K562 (cell line): ENCODE measurements around the gene FYTTD1. TPM values are rescaled to one million over a fixed set of nuclear protein-coding genes. Genes with fewer than 3 reads are reported as not detected.

Source experiments
- AFF4 ChIP-seq: sonication (generic); formaldehyde crosslinking; IDR thresholded peaks from 2 replicates; pipeline ENCODE4 v1.8.0; 2023; ENCODE audit warnings: mild to moderate bottlenecking, missing genetic modification reagents
- BCOR ChIP-seq: fragments of 450-650 bp; IDR thresholded peaks from 2 replicates; pipeline ENCODE4 v1.6.1; 2016
- COPS2 ChIP-seq: fragments of 450-650 bp; conservative IDR thresholded peaks from 2 replicates; pipeline ENCODE4 v1.6.1; 2016; ENCODE audit warnings: mild to moderate bottlenecking, moderate library complexity
- HLTF ChIP-seq: fragments of 450-650 bp; IDR thresholded peaks from 2 replicates; pipeline ENCODE4 v1.6.1; 2016
- JUN ChIP-seq, 2 experiments: sonication (generic) in 1 of 2; formaldehyde crosslinking in 1 of 2; IDR thresholded peaks; 2 replicates each; pipeline versions ENCODE4 v1.6.1 to v1.8.0; 2012 to 2022; ENCODE audit warnings: borderline replicate concordance in 2 of 2, mild to moderate bottlenecking in 2 of 2, improper control_type of control experiment in 1 of 2, low read depth in 1 of 2, low read length in 1 of 2, missing genetic modification reagents in 1 of 2
- KLF10 ChIP-seq: fragments of 250-450 bp; sonication (Bioruptor Pico); IDR thresholded peaks from 2 replicates; pipeline ENCODE4 v1.6.1; 2021; ENCODE audit warnings: matching md5 sums
- L3MBTL2 ChIP-seq: fragments of 450-650 bp; IDR thresholded peaks from 2 replicates; pipeline ENCODE4 v1.6.1; 2016; ENCODE audit warnings: mild to moderate bottlenecking, moderate library complexity
- SP1 ChIP-seq: sonication (generic); formaldehyde crosslinking; IDR thresholded peaks from 2 replicates; pipeline ENCODE4 v1.8.1; 2022; ENCODE audit warnings: mild to moderate bottlenecking, missing genetic modification reagents
- TAF1 ChIP-seq: IDR thresholded peaks from 2 replicates; pipeline ENCODE4 v1.6.1; 2011; ENCODE audit warnings: mild to moderate bottlenecking, low read length, moderate library complexity; ENCODE audit not compliant: insufficient read depth, control insufficient read depth, severe bottlenecking; ENCODE audit errors: extremely low read depth
- TAF7 ChIP-seq: fragments of 450-650 bp; IDR thresholded peaks from 2 replicates; pipeline ENCODE4 v1.6.1; 2016; ENCODE audit warnings: missing genetic modification characterization, missing compliant biosample characterization
- TCF3 ChIP-seq: sonication (generic); formaldehyde crosslinking; IDR thresholded peaks from 2 replicates; pipeline ENCODE4 v1.4.0; 2020; ENCODE audit warnings: mild to moderate bottlenecking, missing genetic modification reagents
- ZNF134 ChIP-seq: fragments of 250-450 bp; sonication (Bioruptor Pico); conservative IDR thresholded peaks from 2 replicates; pipeline ENCODE4 v1.4.0; 2020
- ZNF165 ChIP-seq: fragments of 250-450 bp; sonication (Bioruptor Pico); IDR thresholded peaks from 2 replicates; pipeline ENCODE4 v1.4.0; 2020; ENCODE audit warnings: borderline replicate concordance
- ZNF407 ChIP-seq: fragments of 450-650 bp; IDR thresholded peaks from 2 replicates; pipeline ENCODE4 v1.6.1; 2016; ENCODE audit warnings: low read depth
- ZNF668 ChIP-seq: fragments of 250-450 bp; sonication (Bioruptor Pico); IDR thresholded peaks from 2 replicates; pipeline ENCODE4 v1.8.0; 2022; ENCODE audit warnings: mild to moderate bottlenecking, inconsistent platforms
- ZNF778 ChIP-seq: fragments of 450-650 bp; formaldehyde crosslinking; IDR thresholded peaks from 2 replicates; pipeline ENCODE4 v1.4.0; 2020; ENCODE audit warnings: mild to moderate bottlenecking, moderate library complexity
- polyA plus RNA-seq, 8 experiments: library from polyadenylated mRNA; depleted of rRNA in 4 of 8; stranded (reverse) in 5 of 8; unstranded in 3 of 8; fragments of >200 nt; fragmentation: Nextera tagmentation in 2 of 8; fragmentation: Illumina TruSeq in 1 of 8; extraction: Ambion mirVana in 2 of 8; extraction: Trizol in 1 of 8; gene quantifications; 2 replicates each; pipeline versions ENCODE4 v1.2.1 to v1.2.3, GENCODE V29; 2011 to 2014; ENCODE audit warnings: inconsistent platforms in 1 of 8, missing spikeins in 1 of 8
- total RNA-seq, 7 experiments: library from RNA; depleted of rRNA in 6 of 7; stranded (reverse); fragments of >200 nt in 6 of 7; fragmentation: Illumina TruSeq in 2 of 7; extraction: Trizol in 2 of 7; gene quantifications; 2 replicates each; pipeline versions ENCODE4 v1.2.1 to v1.2.3, GENCODE V29; 2011 to 2021; ENCODE audit warnings: low replicate concordance in 1 of 7

Gene FYTTD1
- total and polyA plus RNA-seq, 9 of the 15 experiments (the other 6 are each of a cell fraction or from before 2014, with no cell fraction given) = 35.7 to 106 (median 76.3) TPM

- TF ChIP-seq ZNF407 (no peak), ZNF165 (CRISPR knock-in tag) (no peak), ZNF134 (CRISPR knock-in tag) (no peak), SP1 (CRISPR knock-in tag) (peak; percentile 69; the same call in 1 of the 2 replicates), KLF10 (no peak), L3MBTL2 (peak; percentile 80), TCF3 (CRISPR knock-in tag) (no peak), BCOR (no peak), JUN (IDR thresholded peaks at IDR 0.05; ENCODE audit: borderline replicate concordance, low read depth, low read length) (peak; percentile 42; the same call in 1 of the 2 replicates), JUN (CRISPR knock-in tag; IDR thresholded peaks at IDR 0.05; ENCODE audit: borderline replicate concordance) (0 out of 2 replicates have a peak, but pooled peaks have one; percentile 40), ZNF668 (CRISPR knock-in tag) (no peak), HLTF (no peak), COPS2 (no peak), TAF7 (peak; percentile 69), TAF1 (peak; percentile 36), ZNF778 (CRISPR knock-in tag) (no peak), AFF4 (CRISPR knock-in tag) (peak; percentile 64)
Observed at GRCh38 chr3:197736491-197737318, 13.0 kb upstream of the FYTTD1 start, which contains the start of gene RUBCN (continued).
